Glutamatergic neuron (in vitro differentiated cells): ENCODE data around the gene PTPRCAP. TPM values are rescaled to one million over a fixed set of nuclear protein-coding genes. Genes with fewer than 3 reads are reported as not detected.

Experiments
- DNase-seq: peaks from one replicate; pipeline ENCODE4 v3.0.0; 2022
- H3K27ac Mint-ChIP-seq: one replicate; pipeline ENCODE4 v1.8.0; 2020; ENCODE audit warnings: mild to moderate bottlenecking, mixed read lengths, inconsistent platforms; ENCODE audit not compliant: unreplicated experiment
- H3K27me3 Mint-ChIP-seq: one replicate; pipeline ENCODE4 v1.8.0; 2020; ENCODE audit warnings: mild to moderate bottlenecking, moderate library complexity, mixed read lengths, inconsistent platforms; ENCODE audit not compliant: unreplicated experiment
- H3K36me3 Mint-ChIP-seq: one replicate; pipeline ENCODE4 v1.8.0; 2020; ENCODE audit warnings: mild to moderate bottlenecking, mixed read lengths, inconsistent platforms; ENCODE audit not compliant: unreplicated experiment
- H3K4me1 Mint-ChIP-seq: one replicate; pipeline ENCODE4 v1.8.0; 2020; ENCODE audit warnings: mild to moderate bottlenecking, low read depth, mixed read lengths, inconsistent platforms; ENCODE audit not compliant: unreplicated experiment
- H3K4me3 Mint-ChIP-seq: one replicate; pipeline ENCODE4 v1.8.0; 2020; ENCODE audit warnings: mild to moderate bottlenecking, mixed read lengths, inconsistent platforms; ENCODE audit not compliant: unreplicated experiment
- H3K9me3 Mint-ChIP-seq: one replicate; pipeline ENCODE4 v1.8.0; 2020; ENCODE audit warnings: mild to moderate bottlenecking, moderate library complexity, mixed read lengths, inconsistent platforms; ENCODE audit not compliant: unreplicated experiment
- total RNA-seq: library from RNA; stranded (reverse); fragmentation: NEBNext Ultra II Directional; extraction: Animal tissue kit (Norgen Biotek cat#: 25700); gene quantifications from one replicate; pipeline ENCODE4 v1.2.1, GENCODE V29; 2021; ENCODE audit not compliant: unreplicated experiment
- TF ChIP-seq, protein P1 (sequence below): fragments of 200-600 bp; sonication (generic); IDR thresholded peaks from one replicate; pipeline ENCODE4 v1.5.0; 2021; ENCODE audit not compliant: partially characterized antibody, unreplicated experiment

Gene PTPRCAP
- total RNA-seq, 1 donor from 2014 or later, result 2.1 TPM

- Mint-ChIP-seq H3K9me3 (peaks cover 3% of the 10 kb centered on the region), H3K27ac (no peak overlapping the region), H3K27me3 (peaks cover 2% of the 10 kb centered on the region), H3K4me1 (peaks cover 4% of the 10 kb centered on the region), H3K4me3 (peak overlapping the region; percentile 82), H3K36me3 (no peaks in the 10 kb centered on the region)
- TF ChIP-seq, protein P1, sequence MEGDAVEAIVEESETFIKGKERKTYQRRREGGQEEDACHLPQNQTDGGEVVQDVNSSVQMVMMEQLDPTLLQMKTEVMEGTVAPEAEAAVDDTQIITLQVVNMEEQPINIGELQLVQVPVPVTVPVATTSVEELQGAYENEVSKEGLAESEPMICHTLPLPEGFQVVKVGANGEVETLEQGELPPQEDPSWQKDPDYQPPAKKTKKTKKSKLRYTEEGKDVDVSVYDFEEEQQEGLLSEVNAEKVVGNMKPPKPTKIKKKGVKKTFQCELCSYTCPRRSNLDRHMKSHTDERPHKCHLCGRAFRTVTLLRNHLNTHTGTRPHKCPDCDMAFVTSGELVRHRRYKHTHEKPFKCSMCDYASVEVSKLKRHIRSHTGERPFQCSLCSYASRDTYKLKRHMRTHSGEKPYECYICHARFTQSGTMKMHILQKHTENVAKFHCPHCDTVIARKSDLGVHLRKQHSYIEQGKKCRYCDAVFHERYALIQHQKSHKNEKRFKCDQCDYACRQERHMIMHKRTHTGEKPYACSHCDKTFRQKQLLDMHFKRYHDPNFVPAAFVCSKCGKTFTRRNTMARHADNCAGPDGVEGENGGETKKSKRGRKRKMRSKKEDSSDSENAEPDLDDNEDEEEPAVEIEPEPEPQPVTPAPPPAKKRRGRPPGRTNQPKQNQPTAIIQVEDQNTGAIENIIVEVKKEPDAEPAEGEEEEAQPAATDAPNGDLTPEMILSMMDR, result no peak
- no peak for DNase-seq
Measured at GRCh38 chr11:67463680-67464410, 26.4 kb upstream of the PTPRCAP start.

- TF ChIP-seq, protein P1, result no peak
- Mint-ChIP-seq H3K27me3 (peaks cover 2% of the 10 kb centered on the region), H3K4me1 (peaks cover 4% of the 10 kb centered on the region), H3K36me3 (no peaks in the 10 kb centered on the region), H3K9me3 (no peaks in the 10 kb centered on the region), H3K4me3 (no peak overlapping the region), H3K27ac (no peak overlapping the region)
- no peak for DNase-seq
Measured at GRCh38 chr11:67463186-67463585, 25.7 kb upstream of the PTPRCAP start.

DNA sequence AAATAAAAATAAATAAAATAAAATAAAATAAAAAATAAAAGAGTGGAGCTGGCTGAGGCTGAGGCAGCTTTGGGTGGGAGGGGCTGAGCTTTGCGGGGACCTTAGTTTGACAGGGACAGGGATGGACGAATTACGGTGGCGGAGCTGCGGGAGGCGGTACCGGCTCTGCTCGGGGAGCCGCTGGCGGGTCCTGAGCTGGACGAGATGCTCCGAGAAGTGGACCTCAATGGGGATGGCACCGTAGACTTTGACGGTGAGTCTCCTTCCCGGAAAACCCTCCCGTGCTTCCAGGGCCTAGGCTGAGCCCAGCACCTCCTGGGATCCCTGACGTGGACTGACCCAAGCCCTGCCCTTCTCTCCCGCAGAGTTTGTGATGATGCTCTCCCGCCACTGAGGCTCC lies 20.8 kb upstream of the PTPRCAP start:
- Mint-ChIP-seq H3K27ac (no peak overlapping the region), H3K9me3 (no peaks in the 10 kb centered on the region), H3K4me1 (no peaks in the 10 kb centered on the region), H3K4me3 (no peak overlapping the region), H3K27me3 (peaks cover 7% of the 10 kb centered on the region), H3K36me3 (no peaks in the 10 kb centered on the region)
- DNase-seq, result no peak
- TF ChIP-seq, protein P1, result no peak

DNA sequence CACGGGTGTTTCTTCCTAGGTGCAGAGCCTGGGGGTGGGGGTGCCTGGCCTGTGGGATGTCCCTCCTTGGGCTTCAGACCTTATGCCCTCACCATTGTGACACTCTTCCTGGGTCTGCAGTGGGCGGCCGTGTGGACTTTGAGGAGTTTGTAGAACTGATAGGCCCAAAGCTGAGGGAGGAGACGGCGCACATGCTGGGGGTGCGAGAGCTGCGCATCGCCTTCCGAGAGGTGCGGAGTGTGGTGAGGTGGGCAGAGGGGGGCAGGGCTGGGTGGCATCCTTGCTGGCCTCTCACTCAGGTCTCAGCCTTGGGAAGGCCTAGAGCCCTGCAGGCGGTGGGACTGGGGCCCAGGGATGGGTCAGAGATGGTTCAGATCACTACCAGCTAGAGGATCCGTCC lies 20.0 kb upstream of the PTPRCAP start:
- Mint-ChIP-seq H3K27ac (no peak overlapping the region), H3K27me3 (peaks cover 7% of the 10 kb centered on the region), H3K4me1 (no peaks in the 10 kb centered on the region), H3K4me3 (no peak overlapping the region), H3K36me3 (no peaks in the 10 kb centered on the region), H3K9me3 (peaks cover 2% of the 10 kb centered on the region)
- TF ChIP-seq, protein P1, result no peak
- DNase-seq, result no peak

GRCh38 chr11:67456068-67456705 lies 18.7 kb upstream of the PTPRCAP start:
- no peak for DNase-seq
- H3K4me3 Mint-ChIP-seq, result no peak overlapping the region
- TF ChIP-seq, protein P1, result no peak
- peaks cover 8% of the 10 kb centered on the region for H3K27me3 Mint-ChIP-seq
- no peaks in the 10 kb centered on the region for H3K4me1 Mint-ChIP-seq
- H3K9me3 Mint-ChIP-seq, result peaks cover 6% of the 10 kb centered on the region
- no peaks in the 10 kb centered on the region for H3K36me3 Mint-ChIP-seq
- no peak overlapping the region for H3K27ac Mint-ChIP-seq
